ENCODE measurements around the gene KSR2.

The KSR2 gene

GRCh38 chr12:117820216-117820907 lies 148.4 kb downstream of the KSR2 start:
- no peak overlapping the region for H3K4me3 ChIP-seq (replicated peaks in 1 of 2; ENCODE audit: low read depth in 2 of 2, low read length in 2 of 2)
- DNase-seq (ENCODE audit: low read depth in 2 of 2): no peak
- TF ChIP-seq CTCF (IDR thresholded peaks at IDR 0.05; ENCODE audit: low read depth, low read length): no peak

- TF ChIP-seq CTCF (IDR thresholded peaks at IDR 0.05; ENCODE audit: low read depth, low read length): no peak
- no peak for DNase-seq (ENCODE audit: low read depth in 2 of 2)
- no peak overlapping the region for H3K4me3 ChIP-seq (replicated peaks in 1 of 2; ENCODE audit: low read depth in 2 of 2, low read length in 2 of 2)
Measured at GRCh38 chr12:117819160-117819559, 149.6 kb downstream of the KSR2 start.

- TF ChIP-seq CTCF (IDR thresholded peaks at IDR 0.05; ENCODE audit: low read depth, low read length): no peak
- H3K4me3 ChIP-seq (replicated peaks in 1 of 2; ENCODE audit: low read depth in 2 of 2, low read length in 2 of 2): no peak overlapping the region
- no peak for DNase-seq (ENCODE audit: low read depth in 2 of 2)
Measured at GRCh38 chr12:117818400-117818799, 150.4 kb downstream of the KSR2 start.

GRCh38 chr12:117809509-117809908 lies 159.3 kb downstream of the KSR2 start:
- TF ChIP-seq CTCF (IDR thresholded peaks at IDR 0.05; ENCODE audit: low read depth, low read length): no peak
- no peak for DNase-seq (ENCODE audit: low read depth in 2 of 2)
- no peak overlapping the region for H3K4me3 ChIP-seq (replicated peaks in 1 of 2; ENCODE audit: low read depth in 2 of 2, low read length in 2 of 2)

GRCh38 chr12:117807946-117808345 lies 160.8 kb downstream of the KSR2 start:
- DNase-seq (ENCODE audit: low read depth in 2 of 2): no peak
- H3K4me3 ChIP-seq (replicated peaks in 1 of 2; ENCODE audit: low read depth in 2 of 2, low read length in 2 of 2): no peak overlapping the region
- TF ChIP-seq CTCF (IDR thresholded peaks at IDR 0.05; ENCODE audit: low read depth, low read length): no peak

- no peak for TF ChIP-seq CTCF (IDR thresholded peaks at IDR 0.05; ENCODE audit: low read depth, low read length)
- H3K4me3 ChIP-seq (replicated peaks in 1 of 2; ENCODE audit: low read depth in 2 of 2, low read length in 2 of 2): no peak overlapping the region
- DNase-seq (ENCODE audit: low read depth in 2 of 2): no peak
Measured at GRCh38 chr12:117807355-117807754, 161.4 kb downstream of the KSR2 start.

- H3K4me3 ChIP-seq (replicated peaks in 1 of 2; ENCODE audit: low read depth in 2 of 2, low read length in 2 of 2): no peak overlapping the region
- DNase-seq (ENCODE audit: low read depth in 2 of 2): no peak
- TF ChIP-seq CTCF (IDR thresholded peaks at IDR 0.05; ENCODE audit: low read depth, low read length): no peak
Measured at GRCh38 chr12:117805865-117806264, 162.9 kb downstream of the KSR2 start.
